Measurements from ENCODE around the gene MLLT3. TPM values are rescaled to one million over a fixed set of nuclear protein-coding genes. Genes with fewer than 3 reads are reported as not detected.

MLLT3 gene
- total RNA-seq, 4 donors from 2014 or later, result 15.1 to 30.5 (median 18.4) TPM

GRCh38 chr9:20580673-20581072 lies 41.6 kb downstream of the MLLT3 start:
- DNase-seq, result no peak
- no peaks in the 10 kb centered on the region for H3K36me3 ChIP-seq
- no peaks in the 10 kb centered on the region for H3K9me3 ChIP-seq
- H3K27ac ChIP-seq, result no peak overlapping the region
- no peak for TF ChIP-seq CTCF (IDR thresholded peaks at IDR 0.05)
- H3K4me3 ChIP-seq, result no peak overlapping the region
- H3K27me3 ChIP-seq, result no peaks in the 10 kb centered on the region
- peaks cover 0 to 6% (median 0%) of the 10 kb centered on the region in 4 donors for H3K4me1 ChIP-seq

GRCh38 chr9:20579524-20580314 lies 42.6 kb downstream of the MLLT3 start:
- Histone ChIP-seq H3K4me3 (no peak overlapping the region), H3K36me3 (no peaks in the 10 kb centered on the region), H3K27ac (no peak overlapping the region), H3K4me1 (peaks cover 0 to 6% (median 0%) of the 10 kb centered on the region in 4 donors), H3K27me3 (no peaks in the 10 kb centered on the region), H3K9me3 (no peaks in the 10 kb centered on the region)
- no peak for DNase-seq
- TF ChIP-seq POLR2A (IDR thresholded peaks at IDR 0.05) (no peak), CTCF (IDR thresholded peaks at IDR 0.05) (no peak)

- H3K9me3 ChIP-seq, result no peaks in the 10 kb centered on the region
- H3K27me3 ChIP-seq, result no peaks in the 10 kb centered on the region
- no peak overlapping the region for H3K4me3 ChIP-seq
- TF ChIP-seq POLR2A (IDR thresholded peaks at IDR 0.05), result no peak
- no peak for TF ChIP-seq CTCF (IDR thresholded peaks at IDR 0.05)
- no peak overlapping the region for H3K27ac ChIP-seq
- no peaks in the 10 kb centered on the region for H3K36me3 ChIP-seq
- peaks cover 0 to 11% (median 1%) of the 10 kb centered on the region in 4 donors for H3K4me1 ChIP-seq
- no peak for DNase-seq
Measured at GRCh38 chr9:20573023-20573422, 49.3 kb downstream of the MLLT3 start.

GRCh38 chr9:20570756-20571155 lies 51.5 kb downstream of the MLLT3 start:
- no peak for TF ChIP-seq CTCF (IDR thresholded peaks at IDR 0.05)
- TF ChIP-seq POLR2A (IDR thresholded peaks at IDR 0.05), result no peak
- Histone ChIP-seq H3K4me1 (peaks cover 0 to 11% (median 1%) of the 10 kb centered on the region in 4 donors), H3K9me3 (no peaks in the 10 kb centered on the region), H3K4me3 (no peak overlapping the region), H3K27me3 (no peaks in the 10 kb centered on the region), H3K36me3 (no peaks in the 10 kb centered on the region), H3K27ac (peak overlapping the region in 1 of 4 donors; percentile 20)
- no peak for DNase-seq

GRCh38 chr9:20570087-20570486 lies 52.2 kb downstream of the MLLT3 start:
- H3K27ac ChIP-seq, result peak overlapping the region in 1 of 4 donors; percentile 20
- H3K9me3 ChIP-seq, result no peaks in the 10 kb centered on the region
- H3K27me3 ChIP-seq, result no peaks in the 10 kb centered on the region
- H3K36me3 ChIP-seq, result no peaks in the 10 kb centered on the region
- no peak for TF ChIP-seq CTCF (IDR thresholded peaks at IDR 0.05)
- no peak for TF ChIP-seq POLR2A (IDR thresholded peaks at IDR 0.05)
- peaks cover 0 to 11% (median 1%) of the 10 kb centered on the region in 4 donors for H3K4me1 ChIP-seq
- H3K4me3 ChIP-seq, result no peak overlapping the region
- no peak for DNase-seq

Data from Peyer's patch (tissue), 4 donors.